HepG2 (cell line): Measurements from ENCODE around the gene TMEM164. TPM values are rescaled to one million over a fixed set of nuclear protein-coding genes. Genes with fewer than 3 reads are reported as not detected.

Experiments
- ATAC-seq: fragments of 200-7000 bp; cut with Tn5 transposase; 3 replicates; pipeline ENCODE4 v1.9.1; 2020; ENCODE audit warnings: mild to moderate bottlenecking, moderate library complexity
- BruUV-seq: library from RNA; stranded (reverse); fragments of 400-500 nt; replicated peaks from 2 replicates; lab custom pipeline; 2021; lab: Mats Ljungman, UMichigan
- CTCF ChIA-PET: fragments of 300-600 bp; formaldehyde crosslinking; extraction: SDS; loops from one replicate; lab custom pipeline; 2021; ENCODE audit warnings: low total read pairs, inconsistent platforms, low intra/inter-chr PET ratio; lab: Yijun Ruan, JAX
- POLR2A ChIA-PET: fragments of 350-600 bp; sonication (Branson Sonifier 250); formaldehyde crosslinking; loops from one replicate; lab custom pipeline; 2020; ENCODE audit warnings: antibody characterized with exemption, inconsistent platforms; lab: Yijun Ruan, JAX
- DNase-seq: peaks from one replicate; pipeline ENCODE4 v3.0.0-alpha.2; 2015; ENCODE audit warnings: low spot score
- FAIRE-seq: peaks from 3 replicates; lab custom pipeline; 2011; peaks lifted over from hg19 to GRCh38; lab: Jason Lieb, UNC
- H2AFZ ChIP-seq: one replicate; pipeline ENCODE4 v1.6.1; 2011; ENCODE audit warnings: low read length, inconsistent platforms
- H3K27ac ChIP-seq: fragments of 300-600 bp; 3 replicates; pipeline ENCODE4 v1.8.0; 2011; ENCODE audit warnings: mixed run types, mild to moderate bottlenecking, mixed read lengths, low read length, inconsistent platforms; ENCODE audit not compliant: insufficient read depth; ENCODE audit errors: extremely low read length
- H3K27me3 ChIP-seq, 2 experiments: fragments of 200-600 bp in 1 of 2; 2 replicates in 1 of 2; 3 replicates in 1 of 2; pipeline versions ENCODE4 v1.6.0 to v1.8.0; 2011; ENCODE audit warnings: low read length in 2 of 2, mild to moderate bottlenecking in 2 of 2, moderate library complexity in 2 of 2, inconsistent platforms in 1 of 2; ENCODE audit not compliant: insufficient read depth in 2 of 2, control insufficient read depth in 1 of 2
- H3K36me3 ChIP-seq, 2 experiments: fragments of 200-600 bp in 1 of 2; replicated peaks in 1 of 2; 2 replicates in 1 of 2; 3 replicates in 1 of 2; pipeline versions ENCODE4 v1.5.1 to v1.8.0; 2011; ENCODE audit warnings: low read length in 2 of 2, inconsistent platforms in 1 of 2; ENCODE audit not compliant: insufficient read depth in 2 of 2, control insufficient read depth in 1 of 2
- H3K4me1 ChIP-seq: 2 replicates; pipeline ENCODE4 v1.5.1; 2012; ENCODE audit warnings: low read length, inconsistent platforms; ENCODE audit not compliant: insufficient read depth
- H3K4me2 ChIP-seq: 2 replicates; pipeline ENCODE4 v1.6.0; 2011; ENCODE audit warnings: low read depth, low read length, inconsistent platforms
- H3K4me3 ChIP-seq, 3 experiments: fragments of 200-600 bp in 1 of 3; sonication (generic), shearing (Covaris generic) in 1 of 3; replicated peaks in 1 of 3; 2 replicates each; pipeline ENCODE4 v1.5.1; 2011 to 2016; ENCODE audit warnings: low read length in 3 of 3, inconsistent platforms in 2 of 3, low read depth in 2 of 3, mild to moderate bottlenecking in 2 of 3, control low read depth in 1 of 3, mixed read lengths in 1 of 3; ENCODE audit not compliant: insufficient read depth in 1 of 3
- H3K79me2 ChIP-seq: one replicate; pipeline ENCODE4 v1.6.1; 2011; ENCODE audit warnings: low read length, inconsistent platforms; ENCODE audit not compliant: insufficient read depth
- H3K9ac ChIP-seq: 2 replicates; pipeline ENCODE4 v1.6.0; 2011; ENCODE audit warnings: mild to moderate bottlenecking, low read depth, low read length, inconsistent platforms; ENCODE audit not compliant: insufficient read depth
- H3K9me3 ChIP-seq: 2 replicates; pipeline ENCODE4 v1.5.1; 2012; ENCODE audit warnings: mild to moderate bottlenecking, low read length
- H4K20me1 ChIP-seq: 2 replicates; pipeline ENCODE4 v1.6.0; 2011; ENCODE audit warnings: inconsistent platforms, mild to moderate bottlenecking, low read length, moderate library complexity; ENCODE audit not compliant: insufficient read depth
- AGO2 ChIP-seq: fragments of 200-400 bp; formaldehyde crosslinking; optimal IDR thresholded peaks from 2 replicates; pipeline ENCODE3; 2017; ENCODE audit warnings: mild to moderate bottlenecking, low read depth, low read length, moderate library complexity
- AKAP8 ChIP-seq: sonication (generic); formaldehyde crosslinking; IDR thresholded peaks from 2 replicates; pipeline ENCODE4 v1.5.1; 2020; ENCODE audit warnings: mild to moderate bottlenecking, missing genetic modification reagents
- EHMT2 ChIP-seq: fragments of 200-600 bp; sonication (generic); IDR thresholded peaks from 2 replicates; pipeline ENCODE4 v1.7.0; 2017; ENCODE audit warnings: antibody characterized with exemption, low read depth, low read length, borderline replicate concordance
- IRX3 ChIP-seq: sonication (generic); formaldehyde crosslinking; IDR thresholded peaks from 2 replicates; pipeline ENCODE4 v1.8.1; 2023; ENCODE audit warnings: mild to moderate bottlenecking, low read depth, missing genetic modification reagents, borderline replicate concordance
- KDM4B ChIP-seq: sonication (generic); formaldehyde crosslinking; IDR thresholded peaks from 2 replicates; pipeline ENCODE4 v1.4.0; 2020; ENCODE audit warnings: missing genetic modification reagents
- KMT2B ChIP-seq: IDR thresholded peaks from 2 replicates; pipeline ENCODE4 v1.6.1; 2016; ENCODE audit warnings: missing genetic modification reagents, missing compliant biosample characterization
- LRRFIP1 ChIP-seq: sonication (generic); formaldehyde crosslinking; conservative IDR thresholded peaks from 2 replicates; pipeline ENCODE4 v1.4.0; 2020; ENCODE audit warnings: missing genetic modification reagents
- NCOA2 ChIP-seq: sonication (generic); formaldehyde crosslinking; IDR thresholded peaks from 2 replicates; pipeline ENCODE4 v1.8.0; 2022; ENCODE audit warnings: inconsistent platforms
- PHF21A ChIP-seq: sonication (generic); formaldehyde crosslinking; IDR thresholded peaks from 2 replicates; pipeline ENCODE4 v1.5.0; 2020; ENCODE audit warnings: mild to moderate bottlenecking, missing genetic modification reagents
- RBM22 ChIP-seq: fragments of 200-400 bp; formaldehyde crosslinking; optimal IDR thresholded peaks from 2 replicates; pipeline ENCODE3; 2017; ENCODE audit warnings: mild to moderate bottlenecking, low read length, moderate library complexity
- ZFP1 ChIP-seq: IDR thresholded peaks from 2 replicates; pipeline ENCODE4 v1.6.1; 2016
- ZNF891 ChIP-seq: sonication (generic); formaldehyde crosslinking; IDR thresholded peaks from 2 replicates; pipeline ENCODE4 v1.5.0; 2020; ENCODE audit warnings: mild to moderate bottlenecking, missing genetic modification reagents
- WGBS: methylation state at CpG from one replicate; pipeline ENCODE4 v1.1.6; 2017; ENCODE audit warnings: low lambda C conversion rate; 5-methylcytosine and 5-hydroxymethylcytosine counted together
- in situ Hi-C: cut with HindIII; loops from 2 replicates; pipeline ENCODE4 v1.10.0; 2017; ENCODE audit warnings: low pct_unique_long_range_greater_than_20kb; ENCODE audit not compliant: extremely low pct_ligation_motif_present
- intact Hi-C: fragments of 100-400 bp; cut with micrococcal nuclease; formaldehyde crosslinking; loops from one replicate; pipeline ENCODE4 v1.10.0; 2022; ENCODE audit not compliant: unreplicated experiment
- polyA plus RNA-seq, 8 experiments: library from polyadenylated mRNA; depleted of rRNA in 3 of 8; stranded (reverse) in 7 of 8; unstranded in 1 of 8; fragments of >200 nt; fragmentation: Illumina TruSeq in 4 of 8; extraction: Trizol in 4 of 8; gene quantifications; 2 replicates each; pipeline versions ENCODE4 v1.2.1 to v1.2.3, GENCODE V29; 2011 to 2016; ENCODE audit warnings: low read depth in 4 of 8, missing spikeins in 1 of 8, mixed read lengths in 1 of 8; ENCODE audit not compliant: insufficient read depth in 1 of 8
- total RNA-seq, 5 experiments: library from RNA; depleted of rRNA; stranded (reverse); fragments of >200 nt; fragmentation: Illumina TruSeq; extraction: Trizol; gene quantifications; 2 replicates each; pipeline ENCODE4 v1.2.3, GENCODE V29; 2016; ENCODE audit warnings: low read depth in 1 of 5
- TF ChIP-seq, protein P1 (sequence below), 2 experiments: sonication (generic) in 1 of 2; formaldehyde crosslinking in 1 of 2; IDR thresholded peaks; 2 replicates each; pipeline versions ENCODE4 v1.4.0 to v1.6.1; 2018 to 2020; ENCODE audit warnings: missing genetic modification reagents in 2 of 2, borderline replicate concordance in 1 of 2, low read depth in 1 of 2, mild to moderate bottlenecking in 1 of 2, missing biosample characterization in 1 of 2
- TF ChIP-seq, protein P2 (sequence below): sonication (generic); formaldehyde crosslinking; IDR thresholded peaks from 2 replicates; pipeline ENCODE4 v1.5.0; 2020; ENCODE audit warnings: missing genetic modification reagents
- TF ChIP-seq, protein P3 (sequence below): sonication (generic); formaldehyde crosslinking; IDR thresholded peaks from 2 replicates; pipeline ENCODE4 v1.9.0; 2021; ENCODE audit warnings: missing genetic modification reagents, borderline replicate concordance
- TF ChIP-seq, protein P4 (sequence below): sonication (generic); formaldehyde crosslinking; IDR thresholded peaks from 2 replicates; pipeline ENCODE4 v1.4.0; 2020; ENCODE audit warnings: mild to moderate bottlenecking, missing genetic modification reagents

TMEM164 gene
- total and polyA plus RNA-seq, 2 of the 13 experiments (the other 11 are each of a cell fraction or from before 2014, with no cell fraction given) = 5.8 to 13.2 TPM

DNA sequence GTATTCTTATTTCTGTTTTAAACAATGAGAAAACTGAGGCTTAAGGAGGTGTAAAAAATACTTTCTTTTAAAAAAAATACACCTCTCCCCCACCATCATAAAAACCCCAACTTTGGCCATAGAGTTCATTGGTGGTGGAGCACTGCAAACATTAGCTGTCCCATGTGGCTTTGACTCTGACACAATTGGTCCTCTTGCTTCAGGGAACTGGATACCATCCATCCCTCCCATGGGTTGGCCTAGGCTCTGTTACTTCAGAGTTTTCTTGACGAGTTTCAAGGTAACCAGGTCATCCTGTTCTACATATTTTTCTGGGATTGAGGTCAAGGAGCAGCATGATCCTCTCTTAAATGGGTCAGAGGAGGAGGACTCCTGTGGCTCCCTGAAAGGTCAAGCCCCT lies 50.5 kb downstream of the TMEM164 start (continued):
- TF ChIP-seq, protein P1, sequence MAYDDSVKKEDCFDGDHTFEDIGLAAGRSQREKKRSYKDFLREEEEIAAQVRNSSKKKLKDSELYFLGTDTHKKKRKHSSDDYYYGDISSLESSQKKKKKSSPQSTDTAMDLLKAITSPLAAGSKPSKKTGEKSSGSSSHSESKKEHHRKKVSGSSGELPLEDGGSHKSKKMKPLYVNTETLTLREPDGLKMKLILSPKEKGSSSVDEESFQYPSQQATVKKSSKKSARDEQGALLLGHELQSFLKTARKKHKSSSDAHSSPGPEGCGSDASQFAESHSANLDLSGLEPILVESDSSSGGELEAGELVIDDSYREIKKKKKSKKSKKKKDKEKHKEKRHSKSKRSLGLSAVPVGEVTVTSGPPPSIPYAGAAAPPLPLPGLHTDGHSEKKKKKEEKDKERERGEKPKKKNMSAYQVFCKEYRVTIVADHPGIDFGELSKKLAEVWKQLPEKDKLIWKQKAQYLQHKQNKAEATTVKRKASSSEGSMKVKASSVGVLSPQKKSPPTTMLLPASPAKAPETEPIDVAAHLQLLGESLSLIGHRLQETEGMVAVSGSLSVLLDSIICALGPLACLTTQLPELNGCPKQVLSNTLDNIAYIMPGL (CRISPR knock-in tag; IDR thresholded peaks at IDR 0.05; ENCODE audit: borderline replicate concordance in 1 of 2, low read depth in 1 of 2) = no peak
- no peak for TF ChIP-seq KMT2B (CRISPR knock-in tag)

DNA sequence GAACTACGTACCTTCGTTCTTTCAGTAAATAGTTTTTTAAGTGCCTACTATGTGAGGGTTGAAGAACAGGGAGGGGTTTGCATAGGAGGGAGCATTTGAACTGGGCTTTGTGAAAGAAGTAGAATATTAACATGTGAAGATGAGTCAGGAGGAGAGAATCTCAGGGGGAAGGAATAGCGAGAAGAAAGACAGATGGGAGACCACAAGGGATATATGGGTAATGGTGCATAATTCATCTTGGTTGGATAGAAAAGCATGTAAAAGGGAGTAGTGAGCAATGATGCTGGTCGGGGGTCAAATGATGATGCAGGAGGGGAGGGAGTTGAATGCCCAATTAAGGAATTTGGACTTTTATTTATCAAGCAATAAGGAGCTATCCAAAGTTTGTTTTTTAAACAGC lies 52.7 kb downstream of the TMEM164 start:
- Histone ChIP-seq H3K79me2 (no peaks in the 10 kb centered on the region), H4K20me1 (no peaks in the 10 kb centered on the region), H3K4me1 (no peaks in the 10 kb centered on the region), H2AFZ (no peak overlapping the region), H3K9ac (no peak overlapping the region), H3K4me2 (no peak overlapping the region), H3K9me3 (no peaks in the 10 kb centered on the region), H3K36me3 (no peaks in the 10 kb centered on the region), H3K27ac (no peak overlapping the region), H3K4me3 (no peak overlapping the region), H3K27me3 (no peaks in the 10 kb centered on the region)
- DNase-seq = no peak
- in situ Hi-C loops = no loop called here
- 98% methylated on average over 4 of the region's 4 CpGs for WGBS
- BruUV-seq = no TSS peak
- CTCF ChIA-PET = no interaction called here
- intact Hi-C loops = no loop called here
- POLR2A ChIA-PET = no interaction called here
- no peak for FAIRE-seq
- TF ChIP-seq LRRFIP1 (CRISPR knock-in tag) = no peak
- no peak for TF ChIP-seq NCOA2 (CRISPR knock-in tag)
- TF ChIP-seq AGO2 = no peak
- no peak for TF ChIP-seq EHMT2
- TF ChIP-seq ZNF891 = no peak
- no peak for TF ChIP-seq IRX3 (CRISPR knock-in tag)
- TF ChIP-seq, protein P2, sequence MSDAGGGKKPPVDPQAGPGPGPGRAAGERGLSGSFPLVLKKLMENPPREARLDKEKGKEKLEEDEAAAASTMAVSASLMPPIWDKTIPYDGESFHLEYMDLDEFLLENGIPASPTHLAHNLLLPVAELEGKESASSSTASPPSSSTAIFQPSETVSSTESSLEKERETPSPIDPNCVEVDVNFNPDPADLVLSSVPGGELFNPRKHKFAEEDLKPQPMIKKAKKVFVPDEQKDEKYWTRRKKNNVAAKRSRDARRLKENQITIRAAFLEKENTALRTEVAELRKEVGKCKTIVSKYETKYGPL (CRISPR knock-in tag) = no peak
- no peak for TF ChIP-seq PHF21A (CRISPR knock-in tag)
- TF ChIP-seq, protein P3, sequence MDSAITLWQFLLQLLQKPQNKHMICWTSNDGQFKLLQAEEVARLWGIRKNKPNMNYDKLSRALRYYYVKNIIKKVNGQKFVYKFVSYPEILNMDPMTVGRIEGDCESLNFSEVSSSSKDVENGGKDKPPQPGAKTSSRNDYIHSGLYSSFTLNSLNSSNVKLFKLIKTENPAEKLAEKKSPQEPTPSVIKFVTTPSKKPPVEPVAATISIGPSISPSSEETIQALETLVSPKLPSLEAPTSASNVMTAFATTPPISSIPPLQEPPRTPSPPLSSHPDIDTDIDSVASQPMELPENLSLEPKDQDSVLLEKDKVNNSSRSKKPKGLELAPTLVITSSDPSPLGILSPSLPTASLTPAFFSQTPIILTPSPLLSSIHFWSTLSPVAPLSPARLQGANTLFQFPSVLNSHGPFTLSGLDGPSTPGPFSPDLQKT (CRISPR knock-in tag) = no peak
- no peak for TF ChIP-seq RBM22
- TF ChIP-seq KDM4B (CRISPR knock-in tag) = no peak
- TF ChIP-seq ZFP1 (CRISPR knock-in tag) = no peak
- TF ChIP-seq AKAP8 = no peak
- TF ChIP-seq, protein P4, sequence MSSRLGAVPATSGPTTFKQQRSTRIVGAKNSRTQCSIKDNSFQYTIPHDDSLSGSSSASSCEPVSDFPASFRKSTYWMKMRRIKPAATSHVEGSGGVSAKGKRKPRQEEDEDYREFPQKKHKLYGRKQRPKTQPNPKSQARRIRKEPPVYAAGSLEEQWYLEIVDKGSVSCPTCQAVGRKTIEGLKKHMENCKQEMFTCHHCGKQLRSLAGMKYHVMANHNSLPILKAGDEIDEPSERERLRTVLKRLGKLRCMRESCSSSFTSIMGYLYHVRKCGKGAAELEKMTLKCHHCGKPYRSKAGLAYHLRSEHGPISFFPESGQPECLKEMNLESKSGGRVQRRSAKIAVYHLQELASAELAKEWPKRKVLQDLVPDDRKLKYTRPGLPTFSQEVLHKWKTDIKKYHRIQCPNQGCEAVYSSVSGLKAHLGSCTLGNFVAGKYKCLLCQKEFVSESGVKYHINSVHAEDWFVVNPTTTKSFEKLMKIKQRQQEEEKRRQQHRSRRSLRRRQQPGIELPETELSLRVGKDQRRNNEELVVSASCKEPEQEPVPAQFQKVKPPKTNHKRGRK (CRISPR knock-in tag) = no peak
- no peak for ATAC-seq
